Duodenal mucosa (tissue), 2 donors: ENCODE data around the gene PLEKHJ1.

Experiments
- H3K27ac ChIP-seq: one replicate; pipeline ENCODE4 v1.7.0; 2013; ENCODE audit warnings: low read depth, low read length
- H3K27me3 ChIP-seq, 2 donors: one replicate each; pipeline ENCODE4 v1.7.0; 2013; ENCODE audit warnings: low read length in 2 of 2, control low read depth in 1 of 2; ENCODE audit not compliant: insufficient read depth in 2 of 2, control insufficient read depth in 1 of 2
- H3K36me3 ChIP-seq, 2 donors: one replicate each; pipeline ENCODE4 v1.7.0; 2013; ENCODE audit warnings: low read length in 2 of 2, control low read depth in 1 of 2; ENCODE audit not compliant: insufficient read depth in 2 of 2, control insufficient read depth in 1 of 2
- H3K4me1 ChIP-seq, 2 donors: one replicate each; pipeline ENCODE4 v1.7.0; 2013; ENCODE audit warnings: low read length in 2 of 2, control low read depth in 1 of 2; ENCODE audit not compliant: insufficient read depth in 2 of 2, control insufficient read depth in 1 of 2
- H3K4me3 ChIP-seq, 2 donors: one replicate each; pipeline ENCODE4 v1.7.0; 2013; ENCODE audit warnings: low read length in 2 of 2, low read depth in 1 of 2
- H3K9ac ChIP-seq, 2 donors: one replicate each; pipeline ENCODE4 v1.7.0; 2013; ENCODE audit warnings: low read length in 2 of 2, low read depth in 1 of 2
- H3K9me3 ChIP-seq, 2 donors: one replicate each; pipeline ENCODE4 v1.7.0; 2013; ENCODE audit warnings: low read length in 2 of 2, control low read depth in 1 of 2; ENCODE audit not compliant: control insufficient read depth in 1 of 2

PLEKHJ1 gene

DNA sequence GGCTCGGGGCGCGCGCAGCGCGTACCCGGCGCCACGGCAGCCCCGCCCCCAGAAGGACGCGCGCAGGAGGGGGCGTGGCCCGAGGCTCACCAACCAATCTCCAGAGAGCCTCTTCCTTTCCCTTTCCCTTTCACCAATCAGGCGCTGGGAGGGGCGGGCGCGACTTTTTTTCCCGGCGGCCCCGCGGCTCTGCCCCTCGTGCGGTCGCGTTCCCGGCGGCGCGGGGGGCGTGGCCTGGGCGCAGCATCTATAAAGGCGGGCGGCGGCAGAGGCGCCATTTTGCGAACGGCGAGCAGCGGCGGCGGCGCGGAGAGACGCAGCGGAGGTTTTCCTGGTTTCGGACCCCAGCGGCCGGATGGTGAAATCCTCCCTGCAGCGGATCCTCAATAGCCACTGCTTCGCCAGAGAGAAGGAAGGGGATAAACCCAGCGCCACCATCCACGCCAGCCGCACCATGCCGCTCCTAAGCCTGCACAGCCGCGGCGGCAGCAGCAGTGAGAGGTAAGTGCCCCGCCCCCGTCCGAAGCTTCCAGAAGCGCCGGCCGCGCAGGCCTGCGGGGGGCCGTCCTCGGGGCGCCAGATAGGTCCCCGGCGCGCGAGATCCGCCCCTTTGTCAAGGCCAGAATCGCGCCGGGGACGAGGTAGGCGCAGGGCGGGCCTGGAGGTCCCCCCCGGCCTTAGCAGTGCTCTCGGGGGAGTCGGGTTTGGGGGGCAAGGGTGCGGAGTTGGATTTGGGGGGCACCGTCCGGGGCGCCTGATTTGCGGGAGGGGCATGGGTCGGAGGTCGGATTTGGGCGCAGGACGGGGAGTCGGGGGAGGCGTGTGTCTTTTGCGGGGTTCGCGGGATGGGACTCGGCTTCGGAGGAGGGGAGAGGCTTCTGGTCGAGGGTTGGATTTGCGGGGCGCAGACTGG lies 33.4 kb upstream of the PLEKHJ1 start:
- Histone ChIP-seq H3K27me3 (no peaks in the 10 kb centered on the region), H3K27ac (peak overlapping the region; percentile 96), H3K36me3 (peaks cover 7 to 13% of the 10 kb centered on the region in 2 donors), H3K4me1 (peaks cover 30 to 35% of the 10 kb centered on the region in 2 donors), H3K9ac (peak overlapping the region; percentile 95 to 97), H3K4me3 (peak overlapping the region; percentile 86 to 87), H3K9me3 (no peaks in the 10 kb centered on the region)

DNA sequence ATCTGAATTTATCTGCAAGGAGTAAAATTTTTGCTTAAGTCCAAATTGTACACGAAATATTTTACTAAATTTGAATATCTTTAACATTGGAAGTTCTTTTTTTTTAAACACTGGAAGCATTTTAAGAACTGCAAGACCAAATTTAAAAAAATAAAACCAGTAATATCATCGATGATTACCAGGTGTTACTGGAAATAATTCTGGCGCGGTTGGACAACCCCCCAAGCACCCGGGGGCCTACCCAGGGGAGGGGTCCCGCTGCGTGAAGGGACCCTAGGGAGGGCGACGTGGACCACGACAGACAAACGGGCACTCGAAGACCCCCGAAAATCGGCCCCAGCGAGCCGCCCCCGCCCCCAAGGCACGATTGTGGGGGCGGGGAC lies 32.7 kb upstream of the PLEKHJ1 start:
- Histone ChIP-seq H3K9ac (peak overlapping the region; percentile 72 to 78), H3K4me1 (peaks cover 24 to 30% of the 10 kb centered on the region in 2 donors)

DNA sequence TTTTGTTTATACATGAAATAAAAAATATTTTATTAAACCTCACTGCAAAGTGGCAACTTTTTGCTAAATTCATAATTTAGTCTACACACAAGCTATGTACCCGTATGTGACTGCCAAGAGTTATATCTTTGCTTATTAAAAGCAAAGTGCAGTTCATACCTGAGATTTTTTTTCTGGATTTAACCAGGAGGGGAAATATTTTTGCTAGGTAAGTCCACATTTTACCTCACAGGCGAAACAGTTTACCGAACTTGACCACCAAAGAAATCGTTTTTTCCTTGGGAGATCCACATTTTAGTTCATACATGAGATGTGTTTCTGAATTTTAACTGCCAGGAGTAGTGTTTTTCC lies 32.3 kb upstream of the PLEKHJ1 start:
- H3K4me1 ChIP-seq = peaks cover 22 to 26% of the 10 kb centered on the region in 2 donors
- no peaks in the 10 kb centered on the region for H3K27me3 ChIP-seq
- H3K9ac ChIP-seq = peak overlapping the region in 1 of 2 donors; percentile 78
- no peaks in the 10 kb centered on the region for H3K9me3 ChIP-seq
- no peak overlapping the region for H3K27ac ChIP-seq
- H3K36me3 ChIP-seq = peaks cover 7 to 12% of the 10 kb centered on the region in 2 donors
- H3K4me3 ChIP-seq = peak overlapping the region in 1 of 2 donors; percentile 72

More for the DNA sequence above, 32.7 kb upstream of the PLEKHJ1 start:
- peak overlapping the region; percentile 50 for H3K27ac ChIP-seq
- H3K36me3 ChIP-seq = peaks cover 7 to 13% of the 10 kb centered on the region in 2 donors
- H3K27me3 ChIP-seq = no peaks in the 10 kb centered on the region
- H3K9me3 ChIP-seq = no peaks in the 10 kb centered on the region
- H3K4me3 ChIP-seq = peak overlapping the region; percentile 72 to 77

DNA sequence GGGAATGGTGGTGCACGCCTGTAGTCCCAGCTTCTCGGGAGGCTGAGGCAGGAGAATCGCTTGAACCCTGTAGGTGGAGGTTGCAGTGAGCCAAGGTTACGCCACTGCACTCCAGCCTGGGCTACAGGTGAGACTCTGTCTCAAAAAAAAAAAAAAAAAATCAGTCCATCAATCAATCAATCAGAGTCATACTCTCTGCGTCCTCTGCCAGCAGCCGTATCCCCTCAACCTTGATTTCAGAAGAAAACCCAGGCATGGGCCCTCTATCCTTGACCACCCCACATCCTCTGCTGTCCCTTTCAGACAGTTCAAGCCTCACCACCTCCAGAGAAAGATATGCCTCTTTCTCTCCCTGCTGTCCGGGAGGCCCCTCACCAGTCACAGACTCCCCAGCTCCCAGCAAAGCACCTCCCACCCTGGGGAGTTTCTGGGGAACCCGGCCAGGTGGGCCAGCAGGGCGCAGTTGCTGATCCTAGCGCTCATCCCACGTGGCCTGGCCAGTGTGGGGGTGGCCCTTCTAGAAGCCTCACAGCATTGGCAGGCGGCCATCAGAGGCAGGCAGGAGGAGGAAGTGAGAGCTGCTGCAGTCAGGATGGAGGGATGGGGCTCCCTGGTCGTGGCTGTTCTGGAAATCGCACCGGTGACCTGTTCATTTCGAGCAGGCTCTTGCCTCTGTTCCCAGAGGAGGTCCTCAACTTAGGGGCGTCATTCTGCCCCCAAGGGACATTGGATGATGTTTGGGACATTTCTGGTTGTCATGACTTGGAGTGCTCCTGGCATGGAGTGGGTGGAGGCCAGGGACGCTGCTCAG lies 30.3 kb upstream of the PLEKHJ1 start:
- Histone ChIP-seq H3K9ac (peak overlapping the region; percentile 12 to 15), H3K27me3 (no peaks in the 10 kb centered on the region), H3K9me3 (no peaks in the 10 kb centered on the region), H3K4me3 (no peak overlapping the region), H3K27ac (no peak overlapping the region), H3K4me1 (peaks cover 10 to 11% of the 10 kb centered on the region in 2 donors), H3K36me3 (peaks cover 0 to under 1% of the 10 kb centered on the region in 2 donors)

DNA sequence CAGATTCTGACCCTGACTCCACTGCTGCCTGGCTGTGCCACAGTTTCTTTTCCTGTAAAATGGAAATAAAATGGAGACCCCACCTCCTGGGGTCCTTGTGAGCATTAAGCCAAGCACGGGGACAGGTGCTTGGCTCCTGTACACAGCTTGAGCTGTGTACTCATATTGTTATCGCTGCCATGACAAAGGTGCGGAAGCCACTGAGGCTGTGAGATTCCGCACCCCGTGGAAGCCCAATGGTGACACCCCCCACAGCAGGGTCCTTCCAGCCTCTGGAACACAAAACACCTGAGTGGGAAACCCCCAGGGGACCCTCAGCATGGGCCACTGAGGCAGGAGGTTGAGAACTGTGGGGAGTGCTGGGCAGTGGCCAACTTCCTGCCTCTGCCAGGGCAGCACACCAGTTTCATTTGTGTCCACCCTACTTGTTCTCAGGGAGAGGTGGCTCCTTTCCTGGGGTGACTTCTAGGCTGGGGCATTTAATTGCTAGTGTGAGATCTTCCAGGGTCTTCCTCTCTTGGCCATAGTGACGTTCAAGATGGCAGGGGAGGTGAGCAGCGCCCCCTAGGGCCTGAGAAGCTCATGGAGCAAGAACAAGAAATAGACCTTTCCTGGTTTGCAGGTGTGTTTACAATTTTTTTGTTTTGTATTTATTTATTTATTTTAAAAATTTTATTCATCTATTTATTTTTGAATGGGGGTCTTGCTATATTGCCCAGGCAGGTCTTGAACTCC lies 25.5 kb upstream of the PLEKHJ1 start:
- Histone ChIP-seq H3K36me3 (no peaks in the 10 kb centered on the region), H3K9me3 (no peaks in the 10 kb centered on the region), H3K4me1 (peaks cover 4 to 5% of the 10 kb centered on the region in 2 donors), H3K4me3 (no peak overlapping the region), H3K9ac (no peak overlapping the region), H3K27me3 (no peaks in the 10 kb centered on the region), H3K27ac (no peak overlapping the region)

DNA sequence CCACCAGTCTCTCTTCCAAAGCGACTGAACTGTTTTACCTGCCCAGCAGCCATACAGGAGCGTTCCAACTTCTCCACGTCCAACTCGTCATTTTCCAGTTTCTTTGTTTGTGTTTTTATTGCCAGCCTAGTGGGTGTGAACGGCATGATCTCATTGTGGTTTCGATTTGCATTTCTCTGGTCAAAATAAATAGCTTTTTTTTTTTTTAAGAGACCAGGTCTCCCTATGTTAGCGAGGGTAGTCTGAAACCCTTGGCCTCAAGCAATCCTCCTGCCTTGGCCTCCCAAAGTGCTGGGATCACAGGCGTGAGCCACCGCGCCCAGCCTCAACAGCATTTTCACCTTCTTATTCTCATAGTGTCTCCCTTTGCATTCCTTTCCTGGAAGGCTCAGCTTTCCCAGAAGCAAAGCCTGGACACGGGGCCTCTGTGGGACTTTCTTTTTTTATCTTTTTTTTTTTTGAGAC lies 24.2 kb upstream of the PLEKHJ1 start:
- no peaks in the 10 kb centered on the region for H3K9me3 ChIP-seq

DNA sequence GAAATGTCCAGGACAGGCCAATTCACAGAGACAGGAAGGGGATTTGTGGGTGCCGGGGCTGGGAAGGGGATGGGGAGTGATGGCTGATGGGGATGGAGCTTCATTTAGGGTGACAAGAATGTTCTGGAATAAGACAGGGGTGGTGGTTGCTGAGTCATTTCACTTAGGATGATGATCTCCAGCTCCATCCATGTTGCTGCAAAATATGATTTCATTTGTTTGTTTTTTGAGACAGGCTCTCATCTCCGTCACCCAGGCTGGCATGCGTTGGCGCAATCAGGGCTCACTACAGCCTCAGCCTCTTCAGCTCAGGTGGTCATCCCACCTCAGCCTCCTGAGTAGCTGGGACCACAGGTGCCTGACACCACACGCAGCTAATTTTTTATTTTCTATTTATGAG lies 23.2 kb upstream of the PLEKHJ1 start:
- Histone ChIP-seq H3K27ac (no peak overlapping the region), H3K4me1 (peaks cover 0 to 4% of the 10 kb centered on the region in 2 donors), H3K4me3 (no peak overlapping the region), H3K9me3 (no peaks in the 10 kb centered on the region), H3K9ac (no peak overlapping the region), H3K27me3 (no peaks in the 10 kb centered on the region), H3K36me3 (no peaks in the 10 kb centered on the region)

More for the DNA sequence above, 24.2 kb upstream of the PLEKHJ1 start:
- Histone ChIP-seq H3K27me3 (no peaks in the 10 kb centered on the region), H3K36me3 (no peaks in the 10 kb centered on the region), H3K27ac (peak overlapping the region; percentile 25), H3K9ac (no peak overlapping the region), H3K4me3 (no peak overlapping the region), H3K4me1 (peaks cover 0 to 4% of the 10 kb centered on the region in 2 donors)

DNA sequence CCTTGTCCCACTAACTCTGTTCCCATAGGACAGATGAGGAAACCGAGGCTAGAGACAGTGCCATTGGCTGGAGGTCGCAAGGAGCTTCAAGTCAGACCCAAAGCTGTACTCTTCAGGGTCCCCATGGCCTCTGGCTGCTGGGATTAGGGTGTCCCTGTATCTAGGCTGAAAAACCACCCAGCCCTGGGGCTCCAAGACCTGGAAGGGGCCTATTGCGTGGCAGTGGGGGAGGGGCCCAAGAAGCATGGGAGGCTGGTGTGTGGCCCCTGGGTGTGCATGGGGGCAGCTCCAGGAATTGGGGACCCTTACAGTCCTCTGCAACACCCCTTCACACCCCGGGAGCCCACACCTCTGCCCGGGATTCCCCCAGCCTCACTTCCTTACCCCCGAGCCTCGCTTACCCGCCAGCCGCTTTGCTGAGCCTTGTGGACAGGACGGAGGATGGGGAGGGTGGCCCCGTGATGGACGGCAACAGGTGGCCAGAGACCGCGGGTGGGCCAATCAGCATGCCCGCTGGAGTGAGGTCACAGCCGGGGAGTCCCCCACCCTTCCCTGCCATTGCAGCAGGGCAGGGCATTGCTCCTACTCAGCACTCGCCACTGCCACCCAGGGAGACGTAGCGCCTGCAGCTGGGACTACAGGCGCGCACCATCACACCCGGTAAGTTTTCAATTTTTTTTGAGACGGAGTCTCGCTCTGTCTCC lies 20.0 kb upstream of the PLEKHJ1 start, which contains the start of gene JSRP1:
Gene JSRP1, minus strand, starts transcription at position 436 of the 704 bp plus-strand sequence. CDS start 1,103 bp downstream, outside the sequence.
- Histone ChIP-seq H3K9me3 (no peaks in the 10 kb centered on the region), H3K27ac (no peak within 1 kb of the TSS), H3K4me1 (peaks cover 5 to 23% of the 10 kb centered on the region in 2 donors), H3K36me3 (no peaks in the 10 kb centered on the region), H3K4me3 (no peak within 1 kb of the TSS), H3K9ac (no peak within 1 kb of the TSS), H3K27me3 (peaks cover 28 to 29% of the 10 kb centered on the region in 2 donors)

DNA sequence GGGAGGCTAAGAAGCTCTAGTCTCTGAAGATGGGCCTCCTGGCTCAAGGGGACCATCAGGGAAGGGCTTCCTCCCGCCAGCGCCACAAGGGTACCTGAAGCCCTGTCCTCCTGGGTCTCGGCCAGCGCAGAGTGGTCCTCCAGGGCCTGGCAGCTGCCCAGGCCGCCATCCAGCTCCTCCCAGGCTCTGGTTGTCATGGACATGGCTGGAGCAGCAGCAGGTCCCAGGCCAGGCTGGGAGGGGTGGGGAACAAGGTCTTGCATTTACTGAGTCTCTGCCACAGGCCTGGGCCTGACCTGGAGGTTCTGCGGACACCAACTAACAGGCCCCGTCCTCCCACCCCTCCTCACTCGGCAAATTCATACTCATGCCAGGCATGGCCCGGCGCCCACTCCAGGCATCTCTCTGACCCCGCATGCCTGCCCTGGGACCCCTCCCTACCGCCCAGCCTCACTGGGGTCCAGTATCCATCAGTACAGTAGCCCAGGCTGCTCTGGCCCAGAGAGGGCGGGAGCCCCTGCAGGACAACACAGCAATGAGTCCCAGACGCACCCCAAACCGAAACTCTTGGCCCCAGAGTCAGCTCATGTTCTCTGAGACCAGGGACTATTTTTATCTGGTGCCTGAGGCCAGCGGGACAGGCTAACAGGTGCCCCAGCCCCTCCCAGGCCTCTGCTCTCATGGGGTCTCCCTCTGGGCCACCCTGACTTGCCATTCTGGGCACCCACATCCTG lies 19.1 kb upstream of the PLEKHJ1 start:
- peaks cover 5 to 23% of the 10 kb centered on the region in 2 donors for H3K4me1 ChIP-seq
- no peak overlapping the region for H3K4me3 ChIP-seq
- H3K27me3 ChIP-seq = peaks cover 36 to 37% of the 10 kb centered on the region in 2 donors
- H3K36me3 ChIP-seq = no peaks in the 10 kb centered on the region
- no peak overlapping the region for H3K9ac ChIP-seq
- no peaks in the 10 kb centered on the region for H3K9me3 ChIP-seq
- no peak overlapping the region for H3K27ac ChIP-seq
